GM19240 (cell line): ENCODE results near the gene UGT2B10.

Source experiments
- DNase-seq: peaks from one replicate; pipeline ENCODE4 v3.0.0; 2011; ENCODE audit warnings: low spot score; ENCODE audit not compliant: insufficient read length

Gene UGT2B10

DNA sequence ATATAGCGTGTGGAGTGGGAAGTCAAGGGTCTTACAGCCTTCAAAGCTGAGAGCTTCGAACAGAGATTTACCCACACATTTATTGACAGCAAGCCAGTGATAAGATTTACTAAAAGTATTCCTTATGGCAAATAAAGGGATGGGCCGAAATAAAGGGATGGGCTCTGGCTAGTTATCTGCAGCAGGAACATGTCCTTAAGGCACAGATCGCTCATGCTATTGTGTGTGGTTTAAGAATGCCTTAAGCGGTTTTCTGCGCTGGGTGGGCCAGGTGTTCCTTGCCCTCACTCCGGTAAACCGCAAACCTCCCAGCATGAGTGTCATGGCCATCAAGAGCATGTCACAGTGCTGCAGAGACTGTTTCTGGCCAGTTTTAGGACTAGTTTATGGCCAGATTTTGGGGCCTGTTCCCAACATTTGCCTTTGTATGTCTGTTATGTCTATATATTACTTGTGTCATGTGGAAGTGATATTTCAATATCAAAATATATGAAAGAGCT lies 53.5 kb downstream of the UGT2B10 start:
- DNase-seq, result no peak

DNA sequence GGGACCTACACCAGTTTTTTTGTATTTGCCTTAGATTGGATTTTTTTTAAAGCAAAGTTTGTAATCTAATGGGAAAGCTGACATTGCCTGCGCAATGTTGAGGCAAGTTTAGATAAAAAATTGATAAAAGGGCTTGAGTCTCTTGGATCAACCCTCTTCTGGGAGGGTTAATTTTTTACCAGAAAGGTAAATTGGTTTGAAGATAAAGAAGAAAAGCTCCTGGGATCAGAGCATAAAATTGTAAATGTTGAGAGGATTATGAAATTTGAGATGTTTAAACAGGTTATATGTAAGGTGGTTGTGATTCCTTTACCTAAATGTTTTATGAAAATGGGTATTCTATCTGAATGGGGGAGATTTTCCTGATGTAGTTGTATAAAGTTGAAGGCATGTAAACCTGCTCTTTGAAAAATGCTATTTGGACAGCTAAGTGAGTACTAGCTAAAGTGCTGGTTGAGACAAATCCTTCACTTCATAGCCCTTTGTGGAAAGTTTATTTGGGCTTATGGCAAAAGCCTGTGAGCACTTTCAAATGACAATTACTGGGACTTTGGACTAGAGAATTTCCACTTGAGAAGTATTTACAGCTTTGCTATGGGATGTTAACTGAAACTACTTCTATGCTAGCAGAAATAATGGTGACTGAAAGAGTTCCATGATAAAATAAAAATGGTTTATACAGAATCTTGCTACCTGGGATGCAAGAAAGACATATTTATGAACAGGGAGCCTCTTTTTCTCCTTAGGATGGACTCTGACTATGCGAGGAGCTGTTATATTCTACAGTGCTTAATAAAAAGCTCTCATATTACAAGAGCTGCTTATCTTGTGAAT lies 56.2 kb downstream of the UGT2B10 start:
- no peak for DNase-seq

GRCh38 chr4:68872643-68873502 lies 57.1 kb downstream of the UGT2B10 start:
- no peak for DNase-seq

- no peak for DNase-seq
Observed at GRCh38 chr4:68874507-68874906, 58.7 kb downstream of the UGT2B10 start.

GRCh38 chr4:68877555-68877954 lies 61.8 kb downstream of the UGT2B10 start:
- no peak for DNase-seq

DNA sequence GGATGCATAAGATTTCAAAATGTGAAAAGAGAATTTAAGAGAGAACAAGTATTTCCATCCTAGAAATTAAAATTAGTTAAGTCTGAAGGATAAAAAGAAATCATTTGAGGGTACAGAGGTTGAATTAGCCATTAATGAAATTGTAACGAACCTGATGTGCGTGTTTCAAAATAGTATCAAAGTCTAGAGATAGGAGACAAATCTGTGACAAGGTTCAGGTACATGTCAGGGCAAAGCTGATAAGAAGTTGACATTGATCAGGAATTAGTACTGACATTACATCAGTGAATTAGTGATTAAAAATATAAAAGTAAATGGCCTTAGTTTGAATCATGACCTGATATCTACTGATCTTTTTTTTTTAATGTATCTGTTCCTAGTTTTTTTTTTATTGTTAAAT lies 62.3 kb downstream of the UGT2B10 start:
- DNase-seq, result no peak
